ENCODE data around the gene CD164.
"Not testable (repeated sequence)": the region's sequence is repeated elsewhere in the genome, so short reads cannot be mapped to it uniquely, and the experiment has no call there.

The CD164 gene

GRCh38 chr6:109374326-109374892, 7.9 kb downstream of the CD164 start:
- no peak for DNase-seq (ENCODE audit: low read depth in 2 of 3, low spot score in 2 of 3)

GRCh38 chr6:109373762-109374161, 8.5 kb downstream of the CD164 start:
- DNase-seq (ENCODE audit: low read depth in 2 of 3, low spot score in 2 of 3) = no peak

- no peak for DNase-seq (ENCODE audit: low read depth in 2 of 3, low spot score in 2 of 3)
Measured at GRCh38 chr6:109373331-109373730, 8.9 kb downstream of the CD164 start.

- DNase-seq (ENCODE audit: low read depth in 2 of 3, low spot score in 2 of 3) = no peak
Measured at GRCh38 chr6:109372130-109372529, 10.1 kb downstream of the CD164 start.

- no peak for DNase-seq (ENCODE audit: low read depth in 2 of 3, low spot score in 2 of 3)
Measured at GRCh38 chr6:109370792-109371191, 11.5 kb downstream of the CD164 start.

- DNase-seq (ENCODE audit: low read depth in 2 of 3, low spot score in 2 of 3) = no peak
Measured at GRCh38 chr6:109370336-109370735, 11.9 kb downstream of the CD164 start.

- DNase-seq (ENCODE audit: low read depth in 2 of 3, low spot score in 2 of 3) = no peak
Measured at GRCh38 chr6:109369728-109370127, 12.5 kb downstream of the CD164 start.

- not testable (repeated sequence) for DNase-seq (ENCODE audit: low read depth in 2 of 3, low spot score in 2 of 3)
Measured at GRCh38 chr6:109364382-109365078, 17.7 kb downstream of the CD164 start.

GRCh38 chr6:109363753-109364152, 18.5 kb downstream of the CD164 start:
- no peak for DNase-seq (ENCODE audit: low read depth in 2 of 3, low spot score in 2 of 3)

GRCh38 chr6:109362102-109362884, 20.0 kb downstream of the CD164 start:
- DNase-seq (ENCODE audit: low read depth in 2 of 3, low spot score in 2 of 3) = no peak

- no peak for DNase-seq (ENCODE audit: low read depth in 2 of 3, low spot score in 2 of 3)
Measured at GRCh38 chr6:109360791-109361190, 21.5 kb downstream of the CD164 start.

GRCh38 chr6:109360281-109360680, 22.0 kb downstream of the CD164 start:
- no peak for DNase-seq (ENCODE audit: low read depth in 2 of 3, low spot score in 2 of 3)

- no peak for DNase-seq (ENCODE audit: low read depth in 2 of 3, low spot score in 2 of 3)
Measured at GRCh38 chr6:109359248-109359647, 23.0 kb downstream of the CD164 start.

- DNase-seq (ENCODE audit: low read depth in 2 of 3, low spot score in 2 of 3) = no peak
Measured at GRCh38 chr6:109358204-109358603, 24.1 kb downstream of the CD164 start.

GRCh38 chr6:109356237-109356636, 26.0 kb downstream of the CD164 start:
- DNase-seq (ENCODE audit: low read depth in 2 of 3, low spot score in 2 of 3) = no peak

GRCh38 chr6:109351231-109352130, 30.8 kb downstream of the CD164 start:
- DNase-seq (ENCODE audit: low read depth in 2 of 3, low spot score in 2 of 3) = no peak

- no peak for DNase-seq (ENCODE audit: low read depth in 2 of 3, low spot score in 2 of 3)
Measured at GRCh38 chr6:109349419-109349987, 32.8 kb downstream of the CD164 start.

GRCh38 chr6:109348226-109348625, 34.0 kb downstream of the CD164 start:
- DNase-seq (ENCODE audit: low read depth in 2 of 3, low spot score in 2 of 3) = no peak

- DNase-seq (ENCODE audit: low read depth in 2 of 3, low spot score in 2 of 3) = no peak
Measured at GRCh38 chr6:109347779-109348178, 34.5 kb downstream of the CD164 start.

- no peak for DNase-seq (ENCODE audit: low read depth in 2 of 3, low spot score in 2 of 3)
Measured at GRCh38 chr6:109345986-109346385, 36.3 kb downstream of the CD164 start.

GRCh38 chr6:109344226-109344625, 38.0 kb downstream of the CD164 start:
- no peak for DNase-seq (ENCODE audit: low read depth in 2 of 3, low spot score in 2 of 3)

Measured in activated CD8-positive, alpha-beta memory T cell treated with anti-CD3 and anti-CD28 coated beads for 48 hours (primary cell).